WTC11 (cell line): ENCODE results near the gene RASD1. TPM values are rescaled to one million over a fixed set of nuclear protein-coding genes. Genes with fewer than 3 reads are reported as not detected.

Experiments used
- ATAC-seq: fragments of 200-7000 bp; cut with Tn5 transposase; 2 replicates; pipeline ENCODE4 v1.10.0; 2021; ENCODE audit warnings: mild to moderate bottlenecking, moderate library complexity
- CTCF ChIA-PET: fragments of 300-600 bp; sonication (Branson Sonifier 250); formaldehyde crosslinking; loops from one replicate; lab custom pipeline; 2021; ENCODE audit warnings: antibody characterized with exemption; lab: Charles Lee
- POLR2A ChIA-PET: fragments of 350-600 bp; sonication (Branson Sonifier 250); formaldehyde crosslinking; loops from one replicate; lab custom pipeline; 2021; ENCODE audit warnings: antibody characterized with exemption; lab: Charles Lee
- DNase-seq: peaks from one replicate; pipeline ENCODE4 v3.0.0; 2021; ENCODE audit warnings: low spot score
- H3K27ac Mint-ChIP-seq: 2 replicates; pipeline ENCODE4 v1.8.0; 2021; ENCODE audit warnings: mixed read lengths
- H3K27me3 Mint-ChIP-seq: 2 replicates; pipeline ENCODE4 v1.8.0; 2021; ENCODE audit warnings: low read depth, mild to moderate bottlenecking, moderate library complexity, mixed read lengths
- H3K36me3 Mint-ChIP-seq: 2 replicates; pipeline ENCODE4 v1.8.0; 2021; ENCODE audit warnings: mixed read lengths
- H3K4me1 Mint-ChIP-seq: 2 replicates; pipeline ENCODE4 v1.8.0; 2022; ENCODE audit warnings: mixed read lengths
- H3K4me3 Mint-ChIP-seq: 2 replicates; pipeline ENCODE4 v1.8.0; 2021; ENCODE audit warnings: mild to moderate bottlenecking, moderate library complexity, mixed read lengths
- H3K9me3 Mint-ChIP-seq: 2 replicates; pipeline ENCODE4 v1.8.0; 2021; ENCODE audit warnings: mixed read lengths
- ATF1 ChIP-seq: sonication (generic); formaldehyde crosslinking; IDR thresholded peaks from 2 replicates; pipeline ENCODE4 v1.8.1; 2023; ENCODE audit warnings: mild to moderate bottlenecking, moderate library complexity, missing genetic modification reagents
- CBFB ChIP-seq: sonication (generic); formaldehyde crosslinking; IDR thresholded peaks from 2 replicates; pipeline ENCODE4 v1.8.1; 2022; ENCODE audit warnings: mild to moderate bottlenecking, low read depth, missing genetic modification reagents
- ETV6 ChIP-seq: sonication (generic); formaldehyde crosslinking; IDR thresholded peaks from 2 replicates; pipeline ENCODE4 v1.8.1; 2022; ENCODE audit warnings: mild to moderate bottlenecking, missing genetic modification reagents
- MXD4 ChIP-seq: fragments of 250-450 bp; sonication (Bioruptor Pico); IDR thresholded peaks from 2 replicates; pipeline ENCODE4 v1.8.0; 2021; ENCODE audit warnings: mild to moderate bottlenecking, moderate library complexity, borderline replicate concordance
- NR2C2 ChIP-seq: sonication (generic); formaldehyde crosslinking; IDR thresholded peaks from 2 replicates; pipeline ENCODE4 v1.8.0; 2022; ENCODE audit warnings: mild to moderate bottlenecking, missing genetic modification reagents
- SP1 ChIP-seq: sonication (generic); formaldehyde crosslinking; conservative IDR thresholded peaks from 2 replicates; pipeline ENCODE4 v1.8.1; 2022; ENCODE audit warnings: missing genetic modification reagents
- TP53 ChIP-seq: sonication (generic); formaldehyde crosslinking; IDR thresholded peaks from 2 replicates; pipeline ENCODE4 v1.8.1; 2023; ENCODE audit warnings: mild to moderate bottlenecking, missing genetic modification reagents
- ZNF138 ChIP-seq: sonication (generic); formaldehyde crosslinking; conservative IDR thresholded peaks from 2 replicates; pipeline ENCODE4 v1.8.1; 2022; ENCODE audit warnings: mild to moderate bottlenecking, moderate library complexity, missing genetic modification reagents
- ZNF317 ChIP-seq: sonication (generic); formaldehyde crosslinking; IDR thresholded peaks from 2 replicates; pipeline ENCODE4 v1.8.1; 2023; ENCODE audit warnings: low read depth, mild to moderate bottlenecking, moderate library complexity, missing genetic modification reagents, borderline replicate concordance
- ZNF423 ChIP-seq: fragments of 250-450 bp; sonication (Bioruptor Pico); IDR thresholded peaks from 2 replicates; pipeline ENCODE4 v2.1.2; 2022; ENCODE audit warnings: mild to moderate bottlenecking, moderate library complexity
- ZNF532 ChIP-seq: fragments of 250-450 bp; sonication (Bioruptor Pico); IDR thresholded peaks from 2 replicates; pipeline ENCODE4 v1.9.0; 2021; ENCODE audit warnings: mild to moderate bottlenecking, borderline replicate concordance
- total RNA-seq: library from RNA; stranded (reverse); gene quantifications from 3 replicates; pipeline ENCODE4 v1.2.3, GENCODE V29; 2021
- TF ChIP-seq, protein P1 (sequence below): fragments of 250-450 bp; sonication (Bioruptor Pico); IDR thresholded peaks from 2 replicates; pipeline ENCODE4 v1.9.0; 2021; ENCODE audit warnings: mild to moderate bottlenecking
- TF ChIP-seq, protein P2 (sequence below): fragments of 250-450 bp; sonication (Bioruptor Pico); conservative IDR thresholded peaks from 2 replicates; pipeline ENCODE4 v1.9.0; 2021; ENCODE audit warnings: mild to moderate bottlenecking
- TF ChIP-seq, protein P3 (sequence below): sonication (generic); formaldehyde crosslinking; IDR thresholded peaks from 2 replicates; pipeline ENCODE4 v1.8.1; 2022; ENCODE audit warnings: missing genetic modification reagents, borderline replicate concordance
- TF ChIP-seq, protein P4 (sequence below): sonication (generic); formaldehyde crosslinking; IDR thresholded peaks from 2 replicates; pipeline ENCODE4 v1.8.0; 2022; ENCODE audit warnings: mild to moderate bottlenecking, missing genetic modification reagents

Gene RASD1
- total RNA-seq, 1 experiment from 2014 or later, result 5.1 TPM

DNA sequence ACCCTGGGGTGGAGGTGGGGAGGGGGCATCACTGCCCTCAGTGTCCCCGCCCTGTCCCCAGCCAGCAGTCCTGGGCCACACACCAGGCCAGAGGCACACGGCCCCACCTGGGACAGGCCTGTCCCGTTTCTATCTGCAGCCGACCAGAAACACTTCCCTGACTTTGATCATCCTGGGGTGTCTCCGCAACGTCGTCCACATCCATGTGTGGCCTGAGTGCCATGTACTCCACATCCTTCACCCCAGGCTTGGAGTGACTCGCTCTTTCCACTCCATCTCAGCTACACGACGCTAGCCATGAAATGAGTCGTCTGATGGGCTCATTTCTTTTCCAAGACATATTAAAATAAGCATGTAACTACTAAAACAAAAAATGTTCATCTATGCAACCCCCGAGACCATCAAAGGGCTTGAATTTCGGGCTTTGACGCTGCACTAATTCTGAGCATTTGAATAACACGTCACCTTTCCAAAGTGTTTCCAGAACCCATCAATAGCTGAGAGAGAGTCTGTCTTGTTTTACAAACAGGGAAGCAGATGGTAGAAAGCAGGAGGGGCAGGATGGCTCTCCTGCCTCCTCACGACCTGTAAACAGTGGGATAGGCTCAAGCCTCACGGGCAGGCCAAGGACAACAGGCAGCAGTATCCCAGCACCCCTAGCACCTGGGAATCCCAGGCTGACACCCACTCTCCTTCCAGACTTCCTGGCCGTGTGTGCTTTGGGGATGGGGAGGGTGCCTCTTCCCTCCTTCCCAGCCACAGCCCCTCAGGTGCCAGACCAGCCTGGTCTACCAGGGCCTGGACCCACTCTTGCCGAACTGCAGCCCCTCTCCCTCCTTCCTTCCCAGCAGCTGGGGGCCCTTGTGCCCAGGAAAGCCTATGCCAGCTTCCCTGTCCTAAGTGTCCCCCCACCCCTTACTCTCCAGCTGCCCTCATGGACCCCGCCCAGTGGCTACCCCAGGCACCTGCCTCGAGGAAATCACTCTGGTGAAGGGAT, 20.0 kb upstream of the RASD1 start (continued):
- TF ChIP-seq ZNF138 (CRISPR knock-in tag), result no peak
- TF ChIP-seq TP53, result no peak
- TF ChIP-seq ZNF532 (CRISPR knock-in tag), result no peak
- TF ChIP-seq MXD4 (CRISPR knock-in tag), result no peak
- TF ChIP-seq CBFB, result no peak
- no peak for TF ChIP-seq ZNF317 (CRISPR knock-in tag)
- TF ChIP-seq, protein P1, sequence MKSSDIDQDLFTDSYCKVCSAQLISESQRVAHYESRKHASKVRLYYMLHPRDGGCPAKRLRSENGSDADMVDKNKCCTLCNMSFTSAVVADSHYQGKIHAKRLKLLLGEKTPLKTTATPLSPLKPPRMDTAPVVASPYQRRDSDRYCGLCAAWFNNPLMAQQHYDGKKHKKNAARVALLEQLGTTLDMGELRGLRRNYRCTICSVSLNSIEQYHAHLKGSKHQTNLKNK (CRISPR knock-in tag), result no peak

- Mint-ChIP-seq H3K4me1 (peaks cover 22% of the 10 kb centered on the region), H3K36me3 (no peaks in the 10 kb centered on the region), H3K27ac (peak overlapping the region; percentile 79), H3K27me3 (no peaks in the 10 kb centered on the region), H3K4me3 (no peak overlapping the region), H3K9me3 (no peaks in the 10 kb centered on the region)
- peak; percentile 58 for DNase-seq
- ChIA-PET POLR2A (interaction anchor here (0.8 to 1.4 kb wide), 3 partner anchors 13 to 18 kb away, joined by 3 read pairs; no protein-coding TSS in a partner anchor), CTCF (interaction anchor here (0.5 to 3.6 kb wide), 8 partner anchors 10 to 160 kb away, joined by 3 to 46 read pairs (median 6); partner anchors contain the start of gene RASD1)
- peak; percentile 83 for ATAC-seq
- TF ChIP-seq ATF1 (no peak), ZNF423 (peak; percentile 53; the same call in 1 of the 2 replicates), ETV6 (CRISPR knock-in tag) (peak; percentile 53; the same call in 1 of the 2 replicates), SP1 (CRISPR knock-in tag) (0 out of 2 replicates have a peak, but pooled peaks have one; percentile 11), NR2C2 (CRISPR knock-in tag) (no peak)
- TF ChIP-seq, protein P2, sequence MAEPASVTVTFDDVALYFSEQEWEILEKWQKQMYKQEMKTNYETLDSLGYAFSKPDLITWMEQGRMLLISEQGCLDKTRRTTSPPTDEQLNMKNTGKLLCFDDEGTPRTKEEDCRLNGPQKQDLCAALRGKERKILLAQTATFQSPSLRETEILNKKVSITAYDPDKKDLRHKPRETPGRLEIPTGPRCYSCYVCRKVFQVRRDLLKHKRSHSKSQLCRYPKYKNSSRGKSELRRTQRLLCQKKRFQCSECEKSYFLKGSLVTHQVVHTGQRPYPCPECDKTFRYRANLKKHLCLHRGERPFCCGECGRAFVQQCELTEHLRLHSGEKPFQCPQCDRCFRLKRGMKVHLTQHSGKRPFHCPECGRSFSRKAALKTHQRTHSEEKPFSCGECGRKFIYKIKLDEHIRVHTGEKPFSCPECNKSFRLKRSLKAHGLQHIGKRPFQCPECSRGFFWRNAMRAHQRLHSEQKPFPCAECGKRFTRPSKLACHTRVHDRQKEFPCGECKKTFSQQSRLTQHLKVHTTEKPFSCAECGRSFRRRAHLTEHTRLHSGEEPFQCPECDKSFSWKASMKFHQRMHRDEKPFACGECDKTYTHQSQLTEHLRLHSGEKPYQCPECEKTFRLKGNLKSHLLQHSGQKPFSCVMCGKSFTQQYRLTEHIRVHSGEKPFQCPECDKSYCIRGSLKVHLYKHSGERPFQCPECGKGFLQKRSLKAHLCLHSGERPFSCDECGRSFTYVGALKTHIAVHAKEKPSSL (CRISPR knock-in tag), result no peak
- TF ChIP-seq, protein P3, sequence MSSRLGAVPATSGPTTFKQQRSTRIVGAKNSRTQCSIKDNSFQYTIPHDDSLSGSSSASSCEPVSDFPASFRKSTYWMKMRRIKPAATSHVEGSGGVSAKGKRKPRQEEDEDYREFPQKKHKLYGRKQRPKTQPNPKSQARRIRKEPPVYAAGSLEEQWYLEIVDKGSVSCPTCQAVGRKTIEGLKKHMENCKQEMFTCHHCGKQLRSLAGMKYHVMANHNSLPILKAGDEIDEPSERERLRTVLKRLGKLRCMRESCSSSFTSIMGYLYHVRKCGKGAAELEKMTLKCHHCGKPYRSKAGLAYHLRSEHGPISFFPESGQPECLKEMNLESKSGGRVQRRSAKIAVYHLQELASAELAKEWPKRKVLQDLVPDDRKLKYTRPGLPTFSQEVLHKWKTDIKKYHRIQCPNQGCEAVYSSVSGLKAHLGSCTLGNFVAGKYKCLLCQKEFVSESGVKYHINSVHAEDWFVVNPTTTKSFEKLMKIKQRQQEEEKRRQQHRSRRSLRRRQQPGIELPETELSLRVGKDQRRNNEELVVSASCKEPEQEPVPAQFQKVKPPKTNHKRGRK (CRISPR knock-in tag), result no peak
- TF ChIP-seq, protein P4, sequence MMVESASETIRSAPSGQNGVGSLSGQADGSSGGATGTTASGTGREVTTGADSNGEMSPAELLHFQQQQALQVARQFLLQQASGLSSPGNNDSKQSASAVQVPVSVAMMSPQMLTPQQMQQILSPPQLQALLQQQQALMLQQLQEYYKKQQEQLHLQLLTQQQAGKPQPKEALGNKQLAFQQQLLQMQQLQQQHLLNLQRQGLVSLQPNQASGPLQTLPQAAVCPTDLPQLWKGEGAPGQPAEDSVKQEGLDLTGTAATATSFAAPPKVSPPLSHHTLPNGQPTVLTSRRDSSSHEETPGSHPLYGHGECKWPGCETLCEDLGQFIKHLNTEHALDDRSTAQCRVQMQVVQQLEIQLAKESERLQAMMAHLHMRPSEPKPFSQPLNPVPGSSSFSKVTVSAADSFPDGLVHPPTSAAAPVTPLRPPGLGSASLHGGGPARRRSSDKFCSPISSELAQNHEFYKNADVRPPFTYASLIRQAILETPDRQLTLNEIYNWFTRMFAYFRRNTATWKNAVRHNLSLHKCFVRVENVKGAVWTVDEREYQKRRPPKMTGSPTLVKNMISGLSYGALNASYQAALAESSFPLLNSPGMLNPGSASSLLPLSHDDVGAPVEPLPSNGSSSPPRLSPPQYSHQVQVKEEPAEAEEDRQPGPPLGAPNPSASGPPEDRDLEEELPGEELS (CRISPR knock-in tag), result 0 out of 2 replicates have a peak, but pooled peaks have one; percentile 16
These were observed 19.1 kb upstream of the RASD1 start for GRCh38 chr17:17514993-17515933.
